AG09309 (cell line): ENCODE results near the gene PCSK1.
"Not testable (repeated sequence)": the region's sequence is repeated elsewhere in the genome, so short reads cannot be mapped to it uniquely, and the experiment has no call there.

Source experiments
- DNase-seq: peaks from one replicate; pipeline ENCODE4 v3.0.0-alpha.2; 2010; ENCODE audit warnings: low read depth
- H3K4me3 ChIP-seq: 2 replicates; pipeline ENCODE4 v1.5.1; 2011; ENCODE audit warnings: mild to moderate bottlenecking, low read depth, low read length, moderate library complexity; ENCODE audit not compliant: control insufficient read depth
- TF ChIP-seq, protein P1 (sequence below): IDR thresholded peaks from 2 replicates; pipeline ENCODE4 v1.5.1; 2011; ENCODE audit warnings: mild to moderate bottlenecking, low read depth, low read length, inconsistent platforms; ENCODE audit not compliant: insufficient read depth, control insufficient read depth; ENCODE audit errors: missing control alignments

PCSK1 gene

GRCh38 chr5:96370976-96371375, 62.1 kb downstream of the PCSK1 start:
- H3K4me3 ChIP-seq = no peak overlapping the region
- TF ChIP-seq, protein P1, sequence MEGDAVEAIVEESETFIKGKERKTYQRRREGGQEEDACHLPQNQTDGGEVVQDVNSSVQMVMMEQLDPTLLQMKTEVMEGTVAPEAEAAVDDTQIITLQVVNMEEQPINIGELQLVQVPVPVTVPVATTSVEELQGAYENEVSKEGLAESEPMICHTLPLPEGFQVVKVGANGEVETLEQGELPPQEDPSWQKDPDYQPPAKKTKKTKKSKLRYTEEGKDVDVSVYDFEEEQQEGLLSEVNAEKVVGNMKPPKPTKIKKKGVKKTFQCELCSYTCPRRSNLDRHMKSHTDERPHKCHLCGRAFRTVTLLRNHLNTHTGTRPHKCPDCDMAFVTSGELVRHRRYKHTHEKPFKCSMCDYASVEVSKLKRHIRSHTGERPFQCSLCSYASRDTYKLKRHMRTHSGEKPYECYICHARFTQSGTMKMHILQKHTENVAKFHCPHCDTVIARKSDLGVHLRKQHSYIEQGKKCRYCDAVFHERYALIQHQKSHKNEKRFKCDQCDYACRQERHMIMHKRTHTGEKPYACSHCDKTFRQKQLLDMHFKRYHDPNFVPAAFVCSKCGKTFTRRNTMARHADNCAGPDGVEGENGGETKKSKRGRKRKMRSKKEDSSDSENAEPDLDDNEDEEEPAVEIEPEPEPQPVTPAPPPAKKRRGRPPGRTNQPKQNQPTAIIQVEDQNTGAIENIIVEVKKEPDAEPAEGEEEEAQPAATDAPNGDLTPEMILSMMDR = no peak
- DNase-seq = no peak

DNA sequence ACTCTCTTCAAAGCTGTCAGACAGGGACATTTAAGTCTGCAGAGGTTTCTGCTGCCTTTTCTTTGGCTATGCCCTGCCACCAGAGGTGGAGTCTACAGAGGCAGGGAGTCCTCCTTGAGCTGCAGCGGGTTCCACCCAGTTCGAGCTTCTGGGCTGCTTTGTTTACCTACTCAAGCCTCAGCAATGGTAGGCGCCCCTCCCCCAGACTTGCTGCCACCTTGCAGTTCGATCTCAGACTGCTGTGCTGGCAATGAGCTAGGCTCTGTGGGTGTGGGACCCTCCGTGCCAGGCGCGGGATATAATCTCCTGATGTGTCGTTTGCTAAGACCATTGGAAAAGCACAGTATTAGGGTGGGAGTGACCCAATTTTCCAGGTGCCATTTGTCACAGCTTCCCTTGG, 65.7 kb downstream of the PCSK1 start:
- not testable (repeated sequence) for H3K4me3 ChIP-seq, DNase-seq

DNA sequence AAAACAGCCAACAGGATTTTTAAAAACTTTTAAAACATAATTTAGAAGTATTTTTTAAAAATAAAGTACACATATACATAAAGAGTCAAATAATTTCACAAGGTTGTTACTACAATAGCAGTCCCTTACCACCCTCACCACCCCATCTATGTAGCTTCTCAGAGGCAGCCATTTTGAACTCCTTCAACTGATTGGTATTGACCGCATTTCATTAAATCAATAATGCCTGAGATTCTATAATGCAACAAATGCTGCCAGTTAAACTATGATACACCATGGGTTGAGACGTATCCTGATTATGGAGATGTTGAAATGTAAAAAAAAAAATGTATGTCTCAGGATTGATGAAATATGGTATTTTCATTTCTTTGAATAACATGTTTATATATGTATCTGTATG, 78.8 kb downstream of the PCSK1 start:
- TF ChIP-seq, protein P1 = no peak
- DNase-seq = no peak
- no peak overlapping the region for H3K4me3 ChIP-seq

DNA sequence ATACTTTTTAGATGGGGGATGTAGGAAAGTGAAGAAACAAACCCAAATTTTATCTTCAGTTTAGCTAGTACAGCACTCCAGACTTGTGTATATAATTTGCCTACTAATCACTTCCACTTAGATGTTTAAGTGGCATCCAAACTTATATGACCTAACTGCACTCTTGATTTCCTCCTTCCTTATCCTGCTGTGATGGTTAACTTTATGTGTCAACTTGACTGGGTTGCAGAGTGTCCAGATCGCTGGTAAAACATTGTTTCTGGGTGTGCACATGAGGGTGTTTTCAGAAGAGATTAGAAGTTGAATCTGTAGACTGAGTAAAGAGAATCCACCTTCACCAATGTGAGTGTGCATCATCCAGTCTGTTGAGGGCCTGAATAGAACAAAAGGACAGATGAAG, 79.8 kb downstream of the PCSK1 start:
- H3K4me3 ChIP-seq = no peak overlapping the region
- TF ChIP-seq, protein P1 = no peak
- DNase-seq = no peak

DNA sequence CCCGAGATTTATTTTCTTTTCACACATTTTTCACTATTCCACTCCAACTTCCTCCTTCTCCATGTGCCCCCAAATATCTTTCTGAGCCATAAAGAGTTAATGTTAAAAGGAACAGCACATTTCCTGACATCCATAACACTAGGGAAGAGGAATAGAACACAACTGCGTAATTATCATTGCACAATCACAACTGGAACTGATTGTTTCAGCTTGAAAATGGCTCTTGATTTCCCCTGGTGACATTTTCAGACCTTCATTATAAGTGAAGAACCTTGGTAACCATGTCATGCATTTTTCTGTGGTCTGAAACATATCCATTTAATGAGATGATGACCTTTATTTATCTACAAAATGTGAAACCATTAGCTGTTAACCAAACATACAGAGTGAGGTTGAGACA, 82.4 kb downstream of the PCSK1 start:
- TF ChIP-seq, protein P1 = no peak
- H3K4me3 ChIP-seq = no peak overlapping the region
- no peak for DNase-seq

DNA sequence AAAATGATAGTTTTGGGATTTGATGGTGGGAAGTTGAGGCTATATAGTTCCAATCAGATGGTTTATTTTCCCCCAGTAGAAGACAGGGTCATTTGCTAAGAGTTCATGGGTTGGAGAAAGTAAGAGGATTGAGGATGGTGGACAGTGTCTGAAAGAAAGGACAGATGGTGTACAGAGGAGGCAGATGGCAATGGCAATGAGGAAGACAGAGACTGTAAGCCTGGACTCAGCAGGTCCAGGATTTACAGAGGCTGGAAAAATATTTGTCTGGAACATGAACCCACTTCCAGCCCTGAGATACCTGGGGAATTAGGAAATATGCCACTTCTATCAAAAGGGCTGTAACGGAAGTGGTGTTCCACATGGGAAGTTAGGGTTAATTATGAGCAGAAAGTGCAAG, 84.5 kb downstream of the PCSK1 start:
- TF ChIP-seq, protein P1 = no peak
- no peak for DNase-seq
- no peak overlapping the region for H3K4me3 ChIP-seq

GRCh38 chr5:96347502-96348292, 85.4 kb downstream of the PCSK1 start:
- TF ChIP-seq, protein P1 = no peak
- no peak overlapping the region for H3K4me3 ChIP-seq
- DNase-seq = no peak
